Upper lobe of right lung (tissue), 1 donor: ENCODE results near the gene PRKCB. TPM values are rescaled to one million over a fixed set of nuclear protein-coding genes. Genes with fewer than 3 reads are reported as not detected.

Source experiments
- ATAC-seq: fragments of 200-7000 bp; cut with Tn5 transposase; one replicate; pipeline ENCODE4 v1.9.1; 2020; ENCODE audit warnings: mild to moderate bottlenecking, moderate library complexity
- DNase-seq: peaks from one replicate; pipeline ENCODE4 v3.0.0-alpha.2; 2020
- H3K27ac ChIP-seq: fragments of 200-600 bp; one replicate; pipeline ENCODE4 v1.8.0; 2022
- H3K27me3 ChIP-seq: fragments of 200-600 bp; one replicate; pipeline ENCODE4 v1.8.0; 2022; ENCODE audit warnings: mild to moderate bottlenecking
- H3K36me3 ChIP-seq: fragments of 200-600 bp; one replicate; pipeline ENCODE4 v1.8.0; 2022
- H3K4me1 ChIP-seq: fragments of 200-600 bp; one replicate; pipeline ENCODE4 v1.8.0; 2022
- H3K4me3 ChIP-seq: fragments of 200-600 bp; one replicate; pipeline ENCODE4 v1.8.0; 2022; ENCODE audit warnings: mild to moderate bottlenecking
- H3K9me3 ChIP-seq: fragments of 200-600 bp; one replicate; pipeline ENCODE4 v1.8.0; 2022
- CTCF ChIP-seq: fragments of 200-600 bp; IDR thresholded peaks from one replicate; pipeline ENCODE4 v1.8.0; 2022; ENCODE audit warnings: antibody characterized with exemption
- intact Hi-C: fragments of 100-400 bp; cut with DNase I; formaldehyde crosslinking; loops from one replicate; pipeline ENCODE4 v1.11.0; 2022
- total RNA-seq: library from RNA; stranded (reverse); fragmentation: NEBNext Ultra II Directional; extraction: Animal tissue kit (Norgen Biotek cat#: 25700); gene quantifications from one replicate; pipeline ENCODE4 v1.2.1, GENCODE V29; 2021
- donor health status: DM: no; HTN: yes; CAD: no; lungs with severe emphysema.

The PRKCB gene
- total RNA-seq, 1 donor from 2014 or later = 25.2 TPM

GRCh38 chr16:24246911-24247607 lies 411.3 kb downstream of the PRKCB start:
- no peak for ATAC-seq
- no peaks in the 10 kb centered on the region for H3K9me3 ChIP-seq

GRCh38 chr16:24253192-24253591 lies 417.4 kb downstream of the PRKCB start:
- DNase-seq = no peak
- no peaks in the 10 kb centered on the region for H3K36me3 ChIP-seq
- intact Hi-C loops = no loop called here
- H3K4me3 ChIP-seq = no peak overlapping the region
- H3K27ac ChIP-seq = no peak overlapping the region
- no peaks in the 10 kb centered on the region for H3K9me3 ChIP-seq
- ATAC-seq = peak; percentile 83
- peaks cover 46% of the 10 kb centered on the region for H3K27me3 ChIP-seq
- no peaks in the 10 kb centered on the region for H3K4me1 ChIP-seq
- TF ChIP-seq CTCF = peak; percentile 69

More at GRCh38 chr16:24246911-24247607, 411.3 kb downstream of the PRKCB start:
- no peak overlapping the region for H3K4me3 ChIP-seq
- H3K36me3 ChIP-seq = no peaks in the 10 kb centered on the region
- no peak for TF ChIP-seq CTCF
- no peak for DNase-seq
- no peaks in the 10 kb centered on the region for H3K4me1 ChIP-seq
- intact Hi-C loops = no loop called here
- no peak overlapping the region for H3K27ac ChIP-seq
- peaks cover 5% of the 10 kb centered on the region for H3K27me3 ChIP-seq

- H3K27me3 ChIP-seq = peaks cover 51% of the 10 kb centered on the region
- no peak within 1 kb of the TSS for H3K27ac ChIP-seq
- ATAC-seq = peak; percentile 77
- H3K36me3 ChIP-seq = no peaks in the 10 kb centered on the region
- H3K4me3 ChIP-seq = no peak within 1 kb of the TSS
- TF ChIP-seq CTCF = no peak
- intact Hi-C loops = no loop called here
- no peaks in the 10 kb centered on the region for H3K9me3 ChIP-seq
- H3K4me1 ChIP-seq = no peaks in the 10 kb centered on the region
- peak; percentile 77 for DNase-seq
Measured at GRCh38 chr16:24255456-24256371, 419.9 kb downstream of the PRKCB start, which contains the start of gene CACNG3. TSS of gene CACNG3 (plus strand) at chr16:24256335. CDS start at chr16:24256755, 420 bp downstream.

GRCh38 chr16:24257958-24258357 lies 422.2 kb downstream of the PRKCB start:
- intact Hi-C loops = no loop called here
- no peak for ATAC-seq
- H3K4me1 ChIP-seq = no peaks in the 10 kb centered on the region
- no peaks in the 10 kb centered on the region for H3K36me3 ChIP-seq
- H3K4me3 ChIP-seq = no peak overlapping the region
- no peak for TF ChIP-seq CTCF
- H3K9me3 ChIP-seq = no peaks in the 10 kb centered on the region
- no peak overlapping the region for H3K27ac ChIP-seq
- H3K27me3 ChIP-seq = peaks cover 47% of the 10 kb centered on the region
- no peak for DNase-seq

- no peak overlapping the region for H3K27ac ChIP-seq
- DNase-seq = no peak
- H3K9me3 ChIP-seq = no peaks in the 10 kb centered on the region
- H3K36me3 ChIP-seq = no peaks in the 10 kb centered on the region
- peaks cover 41% of the 10 kb centered on the region for H3K27me3 ChIP-seq
- no peak for ATAC-seq
- TF ChIP-seq CTCF = no peak
- no peaks in the 10 kb centered on the region for H3K4me1 ChIP-seq
- H3K4me3 ChIP-seq = no peak overlapping the region
- intact Hi-C loops = no loop called here
Measured at GRCh38 chr16:24258791-24259190, 423.0 kb downstream of the PRKCB start.
